GM19035 (cell line): ENCODE results near the gene P4HA1.
A peak's percentile ranks its signal among the peaks of the same experiment; 100 is the strongest.
"Not testable (repeated sequence)": the region's sequence is repeated elsewhere in the genome, so short reads cannot be mapped to it uniquely, and the experiment has no call there.

Source experiments
- ATAC-seq: cut with Tn5 transposase; IDR thresholded peaks from one replicate; pipeline ENCODE4 v1.9.1; 2021; ENCODE audit not compliant: unreplicated experiment

The P4HA1 gene

GRCh38 chr10:73096449-73097304 lies at the start of gene P4HA1:
TSS of gene P4HA1 (minus strand) at chr10:73096866. CDS start at chr10:73074883, 21,983 bp downstream.
- peak; percentile 87 for ATAC-seq

- no peak for ATAC-seq
Observed at GRCh38 chr10:73141603-73142002, 44.9 kb upstream of the P4HA1 start.

GRCh38 chr10:73139251-73139650 lies 42.6 kb upstream of the P4HA1 start:
- no peak for ATAC-seq

- no peak for ATAC-seq
Observed at GRCh38 chr10:73136627-73137026, 40.0 kb upstream of the P4HA1 start.

- no peak for ATAC-seq
Observed at GRCh38 chr10:73134727-73135126, 38.1 kb upstream of the P4HA1 start.

GRCh38 chr10:73131913-73132686 lies 35.4 kb upstream of the P4HA1 start:
- no peak for ATAC-seq

- no peak for ATAC-seq
Observed at GRCh38 chr10:73131301-73131700, 34.6 kb upstream of the P4HA1 start.

GRCh38 chr10:73126343-73126742 lies 29.7 kb upstream of the P4HA1 start:
- ATAC-seq, result no peak

- no peak for ATAC-seq
Observed at GRCh38 chr10:73119952-73120351, 23.3 kb upstream of the P4HA1 start.

GRCh38 chr10:73119457-73119856 lies 22.8 kb upstream of the P4HA1 start:
- ATAC-seq, result no peak

GRCh38 chr10:73117976-73118743 lies 21.5 kb upstream of the P4HA1 start:
- peak; percentile 82 for ATAC-seq

GRCh38 chr10:73116017-73116416 lies 19.4 kb upstream of the P4HA1 start:
- no peak for ATAC-seq

- no peak for ATAC-seq
Observed at GRCh38 chr10:73113551-73113950, 16.9 kb upstream of the P4HA1 start.

GRCh38 chr10:73112032-73112431 lies 15.4 kb upstream of the P4HA1 start:
- ATAC-seq, result not testable (repeated sequence)

- peak; percentile 73 for ATAC-seq
Observed at GRCh38 chr10:73110345-73110849, 13.7 kb upstream of the P4HA1 start, which contains the start of gene NUDT13. TSS of gene NUDT13 (plus strand) at chr10:73110455. CDS start at chr10:73114366, 3,911 bp downstream.

- not testable (repeated sequence) for ATAC-seq
Observed at GRCh38 chr10:73109248-73109652, 12.6 kb upstream of the P4HA1 start.

GRCh38 chr10:73106301-73106700 lies 9.6 kb upstream of the P4HA1 start:
- ATAC-seq, result no peak

- no peak for ATAC-seq
Observed at GRCh38 chr10:73099141-73099540, 2.5 kb upstream of the P4HA1 start.

GRCh38 chr10:73097305-73097670 lies 622 bp upstream of the P4HA1 start:
- no peak for ATAC-seq

GRCh38 chr10:73096041-73096448 lies 621 bp downstream of the P4HA1 start:
- peak; percentile 31 for ATAC-seq

- ATAC-seq, result no peak
Observed at GRCh38 chr10:73095481-73096021, 1.1 kb downstream of the P4HA1 start.
